HS-5 (cell line): ENCODE results near the gene CDC25B.
A peak's percentile ranks its signal among the peaks of the same experiment; 100 is the strongest.

Source experiments
- DNase-seq: peaks from one replicate; pipeline ENCODE4 v3.0.0-alpha.2; 2012; ENCODE audit warnings: low read depth

Gene CDC25B

GRCh38 chr20:3764659-3765058 lies 31.5 kb upstream of the CDC25B start:
- DNase-seq, result no peak

DNA sequence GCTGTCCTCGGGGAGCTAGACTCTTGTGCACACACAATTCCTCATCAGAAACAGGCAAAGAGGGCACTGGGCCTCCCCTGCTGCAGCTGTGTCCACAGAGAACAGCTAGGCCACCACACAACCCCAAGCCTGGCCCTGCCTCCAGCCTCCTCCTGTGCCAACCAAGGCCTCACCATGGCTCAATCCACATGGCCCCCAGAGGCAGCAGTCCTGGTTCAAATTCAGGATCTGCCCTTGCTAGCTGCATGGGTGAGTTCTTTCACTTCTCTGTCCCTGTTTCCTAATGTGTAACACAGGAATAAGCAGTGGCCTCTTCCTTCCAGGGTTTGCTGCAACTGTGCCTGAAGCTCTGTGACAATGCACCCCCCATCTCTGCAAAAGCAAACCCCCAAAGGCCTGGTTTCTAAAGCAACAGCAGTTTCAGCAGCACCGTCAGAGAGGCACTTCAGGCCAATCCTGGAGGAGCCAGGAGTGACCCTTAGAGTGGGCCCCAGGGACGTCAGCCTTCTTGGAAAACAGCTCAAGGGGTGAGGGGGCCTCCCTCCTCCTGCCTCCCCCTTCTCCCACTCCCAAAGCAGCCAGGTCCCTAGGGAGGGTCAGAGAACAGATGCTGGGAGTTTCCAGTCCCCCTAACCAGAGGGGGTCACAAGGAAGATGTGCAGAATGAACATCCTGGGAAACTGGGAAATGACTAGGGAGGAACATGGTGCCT lies 30.8 kb upstream of the CDC25B start:
- no peak for DNase-seq

- no peak for DNase-seq
Observed at GRCh38 chr20:3766422-3767109, 29.5 kb upstream of the CDC25B start.

- no peak for DNase-seq
Observed at GRCh38 chr20:3767110-3767426, 29.0 kb upstream of the CDC25B start.

- peak; percentile 88 for DNase-seq
Observed at GRCh38 chr20:3767427-3768341, 28.4 kb upstream of the CDC25B start, which contains the start of gene ADISSP. Gene ADISSP, minus strand, starts transcription at chr20:3767753. Its CDS starts 7,653 bp downstream, at chr20:3760100.

- DNase-seq, result peak; percentile 69
Observed at GRCh38 chr20:3768342-3769130, 27.6 kb upstream of the CDC25B start.

- DNase-seq, result no peak
Observed at GRCh38 chr20:3771552-3772058, 24.5 kb upstream of the CDC25B start.

GRCh38 chr20:3775457-3776108 lies 20.5 kb upstream of the CDC25B start:
- DNase-seq, result no peak

DNA sequence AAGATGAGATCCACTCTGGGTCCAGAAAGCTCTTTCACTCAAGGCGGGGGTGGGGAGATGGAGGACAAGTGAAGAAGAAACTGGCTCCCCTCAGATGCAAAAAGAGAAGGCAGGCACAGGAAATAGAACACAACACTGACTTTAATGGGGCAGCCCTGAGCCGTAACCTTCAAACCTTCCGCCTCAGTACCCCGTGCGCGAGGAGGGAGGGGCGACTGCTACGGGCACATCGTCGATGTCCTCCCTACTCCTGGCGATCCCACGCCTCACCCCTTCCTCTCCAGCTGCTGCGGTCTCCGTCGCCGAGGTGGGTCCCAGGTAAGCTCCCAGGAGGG lies 18.8 kb upstream of the CDC25B start:
- no peak for DNase-seq

DNA sequence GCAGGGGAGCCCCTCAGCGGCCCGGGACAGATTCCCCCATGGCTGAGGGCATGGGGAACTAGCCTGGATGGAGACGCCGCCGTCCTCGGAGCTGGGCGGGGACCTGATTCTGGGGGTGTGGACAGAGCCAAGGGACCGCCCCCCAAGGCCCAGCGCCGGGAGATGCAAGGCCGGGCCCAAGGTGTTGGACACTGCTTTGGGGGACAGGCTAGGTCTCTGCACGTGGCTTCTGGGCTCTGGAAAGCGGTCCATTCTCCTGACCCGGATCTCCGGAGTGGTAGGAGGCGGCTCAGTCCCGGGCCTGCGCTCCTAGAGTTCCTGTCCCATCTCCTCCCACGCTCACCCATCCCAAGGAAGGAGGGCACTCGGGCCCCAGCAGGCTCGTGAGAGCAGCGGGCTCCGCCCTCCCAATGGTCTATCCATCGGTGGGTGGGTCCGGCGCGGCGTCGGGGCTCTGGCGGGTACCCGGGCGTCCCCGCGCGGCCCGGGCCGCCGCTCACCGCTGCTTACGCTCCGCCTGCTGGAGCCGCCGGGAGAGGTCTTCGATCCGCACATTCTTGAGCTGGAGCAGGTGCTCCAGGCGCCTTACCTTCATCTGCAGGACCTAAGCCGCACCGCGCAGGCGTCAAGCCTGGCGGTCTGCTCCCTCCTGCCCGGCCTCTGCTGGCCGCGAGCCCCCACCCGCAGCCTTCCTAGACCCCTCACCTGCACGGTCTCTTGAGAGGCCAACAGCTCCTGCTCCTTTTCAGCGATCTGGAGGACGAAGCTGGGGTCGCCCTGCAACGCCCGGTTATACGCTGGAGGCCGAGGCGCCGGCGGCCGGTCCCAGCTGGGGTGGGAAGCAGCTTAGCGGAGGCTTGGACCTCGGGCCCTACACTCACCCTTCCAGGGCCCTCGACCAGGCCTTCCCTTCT lies 18.1 kb upstream of the CDC25B start:
- DNase-seq, result no peak

DNA sequence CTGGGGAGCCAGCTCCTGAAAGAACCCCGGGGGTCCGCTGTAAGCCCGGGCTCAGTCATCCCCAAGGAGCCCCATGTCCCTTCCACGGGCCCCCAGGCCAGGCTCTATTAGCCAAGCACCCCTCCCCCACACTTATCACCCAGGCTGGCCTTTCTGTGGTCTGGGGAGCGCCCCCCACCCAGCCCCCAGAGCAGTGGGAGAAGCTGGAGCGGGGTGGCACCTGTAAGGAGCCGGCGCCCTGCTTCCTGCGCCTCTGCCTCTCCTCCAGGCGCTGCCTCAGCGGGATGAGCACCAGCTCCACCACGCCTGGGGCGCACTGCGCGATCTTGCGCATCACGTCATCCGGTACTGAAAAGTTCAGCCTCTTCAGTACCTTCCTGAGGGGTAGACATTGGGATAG lies 17.1 kb upstream of the CDC25B start:
- DNase-seq, result no peak

DNA sequence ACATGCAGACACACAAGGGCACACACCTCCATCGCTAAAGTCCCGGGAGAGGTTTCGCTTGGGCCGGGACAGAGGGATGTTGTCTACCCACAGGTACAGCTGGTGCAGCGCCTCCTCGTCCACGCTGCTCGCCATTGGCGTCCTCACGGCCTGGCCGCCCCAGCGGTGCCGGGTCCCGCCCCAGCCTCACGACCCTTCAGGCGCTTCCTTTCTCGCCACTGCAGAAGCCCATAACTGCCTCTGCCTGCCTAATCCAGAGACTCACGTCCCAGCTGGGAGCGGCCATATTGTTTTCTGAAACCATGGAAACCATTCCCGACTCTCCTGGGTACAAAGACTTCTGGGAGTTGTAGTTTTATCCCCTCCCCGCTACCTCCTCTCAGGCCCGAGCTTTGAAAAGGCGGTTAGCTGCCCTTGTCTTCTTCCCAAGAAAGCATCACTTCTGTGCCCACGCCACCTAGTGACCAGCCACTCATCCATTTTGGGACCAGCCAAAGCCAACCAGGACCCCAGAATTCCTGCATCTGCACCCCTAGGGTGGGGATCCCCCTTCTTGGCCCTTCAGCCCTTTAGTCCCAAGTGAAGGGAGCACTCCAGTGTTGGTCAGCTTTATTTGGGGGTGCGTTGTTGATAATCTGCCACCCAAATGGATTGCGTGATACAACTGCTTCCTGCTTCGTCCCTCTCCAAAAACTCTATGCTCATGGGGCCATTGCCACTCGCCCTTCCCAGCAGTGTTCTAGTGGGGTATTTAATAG lies 14.8 kb upstream of the CDC25B start, which contains the start of gene SPEF1:
SPEF1 (minus strand) TSS at position 296 of the 758 bp plus-strand sequence; CDS start at position 135, 161 bp downstream.
- peak; percentile 89 for DNase-seq

GRCh38 chr20:3782597-3782996 lies 13.5 kb upstream of the CDC25B start:
- no peak for DNase-seq

DNA sequence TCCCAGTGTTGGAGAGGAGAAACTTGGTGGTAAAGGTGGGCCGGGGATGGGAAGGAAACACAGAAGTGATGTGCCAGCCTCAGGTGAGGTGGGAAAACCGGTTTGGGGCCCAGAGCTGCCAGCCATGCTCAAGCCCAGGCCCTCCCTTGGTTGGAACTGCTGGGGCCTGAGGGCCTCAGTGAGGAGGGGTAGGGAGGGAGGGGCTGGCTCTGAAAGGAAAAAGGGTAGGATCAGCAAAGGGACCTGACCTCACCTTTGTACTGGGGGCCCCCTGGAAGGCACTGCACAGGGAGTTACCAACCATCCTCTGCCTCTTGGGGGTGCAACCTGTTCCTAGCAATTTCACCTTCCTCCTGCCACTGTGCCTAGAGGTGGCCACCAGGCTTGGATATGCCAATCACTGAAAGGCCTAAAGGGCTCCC lies 13.0 kb upstream of the CDC25B start:
- DNase-seq, result no peak

GRCh38 chr20:3783511-3784195 lies 12.5 kb upstream of the CDC25B start:
- no peak for DNase-seq

DNA sequence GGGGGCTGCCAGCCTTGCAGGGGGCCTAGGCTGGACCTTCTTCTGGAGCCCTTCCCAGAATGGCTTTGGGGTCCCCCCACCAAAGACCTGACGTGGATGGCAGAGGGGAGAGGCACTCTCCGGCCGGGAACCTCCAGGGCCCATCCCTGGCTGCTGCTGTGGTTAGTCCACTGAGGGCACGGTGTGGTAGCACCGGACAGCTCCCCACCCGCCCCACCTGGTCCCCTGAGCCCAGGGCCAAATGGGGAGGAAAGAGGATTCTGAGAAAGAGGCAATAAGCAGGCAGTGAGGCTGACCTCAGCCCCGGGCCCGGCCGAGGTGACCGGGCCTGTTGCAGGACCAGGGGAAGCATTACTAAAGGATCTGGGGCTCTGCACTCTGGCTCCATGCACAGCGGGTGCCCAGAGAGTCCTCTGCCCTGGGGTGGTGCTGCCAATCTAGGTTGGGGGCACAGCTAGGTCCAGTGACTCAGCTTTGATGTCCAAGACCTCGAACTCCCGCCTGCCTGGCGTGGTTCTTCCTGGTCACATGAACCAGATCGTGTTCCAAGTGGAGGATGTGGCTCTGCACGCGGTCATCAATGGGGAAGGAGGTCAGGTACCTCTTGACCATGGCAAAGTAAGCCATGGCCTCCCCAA lies 11.8 kb upstream of the CDC25B start:
- DNase-seq, result no peak

GRCh38 chr20:3784863-3785239 lies 11.3 kb upstream of the CDC25B start:
- DNase-seq, result no peak
